ENCODE results near the gene C2CD4A.

The C2CD4A gene

GRCh38 chr15:62090988-62091387 lies 24.2 kb downstream of the C2CD4A start:
- Mint-ChIP-seq H3K4me1 (no peaks in the 10 kb centered on the region), H3K9me3 (no peaks in the 10 kb centered on the region), H3K27ac (ENCODE audit: low read depth) (no peak overlapping the region), H3K27me3 (peaks cover 12% of the 10 kb centered on the region), H3K4me3 (no peak overlapping the region), H3K36me3 (ENCODE audit: insufficient read depth) (no peaks in the 10 kb centered on the region)
- no peak for DNase-seq (ENCODE audit: low spot score in 2 of 2)
- ATAC-seq (replicated peaks; ENCODE audit: extremely low read depth, poor library complexity, severe bottlenecking) = no peak

GRCh38 chr15:62093809-62094208 lies 27.0 kb downstream of the C2CD4A start:
- DNase-seq (ENCODE audit: low spot score in 2 of 2) = no peak
- no peak for ATAC-seq (replicated peaks; ENCODE audit: extremely low read depth, poor library complexity, severe bottlenecking)
- Mint-ChIP-seq H3K27ac (ENCODE audit: low read depth) (no peak overlapping the region), H3K27me3 (peaks cover 29% of the 10 kb centered on the region), H3K4me1 (no peaks in the 10 kb centered on the region), H3K4me3 (no peak overlapping the region), H3K9me3 (no peaks in the 10 kb centered on the region), H3K36me3 (ENCODE audit: insufficient read depth) (no peaks in the 10 kb centered on the region)

GRCh38 chr15:62094388-62094787 lies 27.6 kb downstream of the C2CD4A start:
- no peaks in the 10 kb centered on the region for H3K4me1 Mint-ChIP-seq
- no peak for ATAC-seq (replicated peaks; ENCODE audit: extremely low read depth, poor library complexity, severe bottlenecking)

GRCh38 chr15:62099094-62099601 lies 32.4 kb downstream of the C2CD4A start:
- peaks cover 40% of the 10 kb centered on the region for H3K27me3 Mint-ChIP-seq
- H3K36me3 Mint-ChIP-seq (ENCODE audit: insufficient read depth) = no peaks in the 10 kb centered on the region
- no peaks in the 10 kb centered on the region for H3K4me1 Mint-ChIP-seq
- no peaks in the 10 kb centered on the region for H3K9me3 Mint-ChIP-seq
- DNase-seq (ENCODE audit: low spot score in 2 of 2) (no peak), ATAC-seq (replicated peaks; ENCODE audit: extremely low read depth, poor library complexity, severe bottlenecking) (no peak)
- H3K4me3 Mint-ChIP-seq = no peak overlapping the region
- no peak overlapping the region for H3K27ac Mint-ChIP-seq (ENCODE audit: low read depth)

More at GRCh38 chr15:62094388-62094787, 27.6 kb downstream of the C2CD4A start:
- H3K36me3 Mint-ChIP-seq (ENCODE audit: insufficient read depth) = no peaks in the 10 kb centered on the region
- H3K4me3 Mint-ChIP-seq = no peak overlapping the region
- H3K9me3 Mint-ChIP-seq = no peaks in the 10 kb centered on the region
- H3K27ac Mint-ChIP-seq (ENCODE audit: low read depth) = no peak overlapping the region
- H3K27me3 Mint-ChIP-seq = peaks cover 34% of the 10 kb centered on the region
- no peak for DNase-seq (ENCODE audit: low spot score in 2 of 2)

GRCh38 chr15:62103431-62103830 lies 36.7 kb downstream of the C2CD4A start:
- H3K4me3 Mint-ChIP-seq = no peak overlapping the region

GRCh38 chr15:62104401-62104800 lies 37.6 kb downstream of the C2CD4A start:
- H3K27me3 Mint-ChIP-seq = peaks cover 30% of the 10 kb centered on the region
- DNase-seq (ENCODE audit: low spot score in 2 of 2) (no peak), ATAC-seq (replicated peaks; ENCODE audit: extremely low read depth, poor library complexity, severe bottlenecking) (no peak)
- no peaks in the 10 kb centered on the region for H3K9me3 Mint-ChIP-seq
- no peak overlapping the region for H3K27ac Mint-ChIP-seq (ENCODE audit: low read depth)
- no peaks in the 10 kb centered on the region for H3K4me1 Mint-ChIP-seq
- H3K4me3 Mint-ChIP-seq = no peak overlapping the region
- no peaks in the 10 kb centered on the region for H3K36me3 Mint-ChIP-seq (ENCODE audit: insufficient read depth)

More at GRCh38 chr15:62103431-62103830, 36.7 kb downstream of the C2CD4A start:
- Mint-ChIP-seq H3K27ac (ENCODE audit: low read depth) (no peak overlapping the region), H3K27me3 (peaks cover 33% of the 10 kb centered on the region), H3K36me3 (ENCODE audit: insufficient read depth) (no peaks in the 10 kb centered on the region), H3K9me3 (no peaks in the 10 kb centered on the region), H3K4me1 (no peaks in the 10 kb centered on the region)
- ATAC-seq (replicated peaks; ENCODE audit: extremely low read depth, poor library complexity, severe bottlenecking) = no peak
- no peak for DNase-seq (ENCODE audit: low spot score in 2 of 2)

GRCh38 chr15:62104846-62105245 lies 38.1 kb downstream of the C2CD4A start:
- Mint-ChIP-seq H3K4me3 (no peak overlapping the region), H3K27ac (ENCODE audit: low read depth) (no peak overlapping the region), H3K27me3 (peaks cover 26% of the 10 kb centered on the region), H3K36me3 (ENCODE audit: insufficient read depth) (no peaks in the 10 kb centered on the region), H3K4me1 (no peaks in the 10 kb centered on the region), H3K9me3 (no peaks in the 10 kb centered on the region)
- no peak for ATAC-seq (replicated peaks; ENCODE audit: extremely low read depth, poor library complexity, severe bottlenecking)
- DNase-seq (ENCODE audit: low spot score in 2 of 2) = no peak

GRCh38 chr15:62105266-62105665 lies 38.5 kb downstream of the C2CD4A start:
- Mint-ChIP-seq H3K9me3 (no peaks in the 10 kb centered on the region), H3K4me3 (no peak overlapping the region), H3K27me3 (peaks cover 23% of the 10 kb centered on the region), H3K36me3 (ENCODE audit: insufficient read depth) (no peaks in the 10 kb centered on the region), H3K4me1 (no peaks in the 10 kb centered on the region), H3K27ac (ENCODE audit: low read depth) (no peak overlapping the region)
- ATAC-seq (replicated peaks; ENCODE audit: extremely low read depth, poor library complexity, severe bottlenecking) = no peak
- no peak for DNase-seq (ENCODE audit: low spot score in 2 of 2)

- no peaks in the 10 kb centered on the region for H3K36me3 Mint-ChIP-seq (ENCODE audit: insufficient read depth)
- no peak overlapping the region for H3K4me3 Mint-ChIP-seq
- H3K27me3 Mint-ChIP-seq = peaks cover 23% of the 10 kb centered on the region
- DNase-seq (ENCODE audit: low spot score in 2 of 2) (no peak), ATAC-seq (replicated peaks; ENCODE audit: extremely low read depth, poor library complexity, severe bottlenecking) (no peak)
- H3K4me1 Mint-ChIP-seq = no peaks in the 10 kb centered on the region
- no peaks in the 10 kb centered on the region for H3K9me3 Mint-ChIP-seq
- no peak overlapping the region for H3K27ac Mint-ChIP-seq (ENCODE audit: low read depth)
These were observed 39.3 kb downstream of the C2CD4A start for GRCh38 chr15:62106096-62106495.

GRCh38 chr15:62107571-62108121 lies 40.9 kb downstream of the C2CD4A start:
- Mint-ChIP-seq H3K9me3 (no peaks in the 10 kb centered on the region), H3K27me3 (peaks cover 28% of the 10 kb centered on the region), H3K27ac (ENCODE audit: low read depth) (no peak overlapping the region), H3K4me3 (no peak overlapping the region), H3K4me1 (no peaks in the 10 kb centered on the region), H3K36me3 (ENCODE audit: insufficient read depth) (no peaks in the 10 kb centered on the region)
- no peak for DNase-seq (ENCODE audit: low spot score in 2 of 2)
- no peak for ATAC-seq (replicated peaks; ENCODE audit: extremely low read depth, poor library complexity, severe bottlenecking)

- Mint-ChIP-seq H3K4me3 (no peak overlapping the region), H3K9me3 (no peaks in the 10 kb centered on the region), H3K27me3 (peaks cover 36% of the 10 kb centered on the region), H3K27ac (ENCODE audit: low read depth) (no peak overlapping the region), H3K4me1 (no peaks in the 10 kb centered on the region), H3K36me3 (ENCODE audit: insufficient read depth) (no peaks in the 10 kb centered on the region)
- ATAC-seq (replicated peaks; ENCODE audit: extremely low read depth, poor library complexity, severe bottlenecking) (no peak), DNase-seq (ENCODE audit: low spot score in 2 of 2) (no peak)
These were observed 41.6 kb downstream of the C2CD4A start for GRCh38 chr15:62108411-62108810.

- Mint-ChIP-seq H3K27me3 (peaks cover 46% of the 10 kb centered on the region), H3K4me3 (no peak overlapping the region), H3K27ac (ENCODE audit: low read depth) (no peak overlapping the region), H3K9me3 (no peaks in the 10 kb centered on the region), H3K4me1 (no peaks in the 10 kb centered on the region), H3K36me3 (ENCODE audit: insufficient read depth) (no peaks in the 10 kb centered on the region)
- no peak for ATAC-seq (replicated peaks; ENCODE audit: extremely low read depth, poor library complexity, severe bottlenecking)
- no peak for DNase-seq (ENCODE audit: low spot score in 2 of 2)
These were observed 42.7 kb downstream of the C2CD4A start for GRCh38 chr15:62109437-62109836.

- H3K27ac Mint-ChIP-seq (ENCODE audit: low read depth) = no peak overlapping the region
- DNase-seq (ENCODE audit: low spot score in 2 of 2) = no peak
These were observed 43.4 kb downstream of the C2CD4A start for GRCh38 chr15:62109982-62110851.

More at GRCh38 chr15:62109982-62110851, 43.4 kb downstream of the C2CD4A start:
- H3K9me3 Mint-ChIP-seq = no peaks in the 10 kb centered on the region
- H3K36me3 Mint-ChIP-seq (ENCODE audit: insufficient read depth) = no peaks in the 10 kb centered on the region
- ATAC-seq (replicated peaks; ENCODE audit: extremely low read depth, poor library complexity, severe bottlenecking) = no peak
- H3K27me3 Mint-ChIP-seq = peaks cover 54% of the 10 kb centered on the region
- H3K4me1 Mint-ChIP-seq = no peaks in the 10 kb centered on the region
- no peak overlapping the region for H3K4me3 Mint-ChIP-seq

Data from central memory CD8-positive, alpha-beta T cell (primary cell).